Measurements from ENCODE around the gene PRKAG2.
A peak's percentile ranks its signal among the peaks of the same experiment; 100 is the strongest.

Gene PRKAG2

DNA sequence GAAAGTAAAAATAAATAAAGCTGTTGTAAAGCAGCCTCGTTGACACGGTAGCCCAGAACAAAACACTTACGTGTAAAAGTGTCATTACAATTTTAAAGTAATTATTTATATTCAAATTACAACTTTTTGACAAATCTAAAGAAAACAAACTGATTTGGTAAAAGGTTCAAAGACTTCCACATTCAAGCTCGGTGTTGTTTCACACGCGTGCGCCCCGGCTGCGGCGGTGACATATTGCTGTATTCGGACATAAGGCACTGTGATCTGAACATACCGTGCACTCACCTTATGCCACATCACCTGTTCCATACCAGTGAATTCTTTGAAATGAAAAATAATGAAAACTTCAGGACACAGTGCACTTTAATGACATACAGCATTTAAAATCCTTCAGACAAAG, 320.3 kb downstream of the PRKAG2 start:
- peaks cover 14% of the 10 kb centered on the region for H3K4me1 ChIP-seq (ENCODE audit: control insufficient read depth, insufficient read depth, low read length)
- H3K27me3 ChIP-seq (ENCODE audit: control insufficient read depth in 1 of 2, insufficient read depth in 2 of 2, low read length in 2 of 2) = no peaks in the 10 kb centered on the region
- H3K27ac ChIP-seq (ENCODE audit: low read length) = no peak overlapping the region
- no peaks in the 10 kb centered on the region for H3K9me3 ChIP-seq (ENCODE audit: control insufficient read depth in 2 of 2, low read length in 2 of 2)
- no peak overlapping the region for H3K9ac ChIP-seq (ENCODE audit: low read length in 2 of 2)
- peaks cover 35 to 36% of the 10 kb centered on the region in 2 donors for H3K36me3 ChIP-seq (ENCODE audit: control insufficient read depth in 2 of 2, insufficient read depth in 2 of 2, low read length in 2 of 2)
- no peak overlapping the region for H3K4me3 ChIP-seq (ENCODE audit: low read length in 2 of 2)

DNA sequence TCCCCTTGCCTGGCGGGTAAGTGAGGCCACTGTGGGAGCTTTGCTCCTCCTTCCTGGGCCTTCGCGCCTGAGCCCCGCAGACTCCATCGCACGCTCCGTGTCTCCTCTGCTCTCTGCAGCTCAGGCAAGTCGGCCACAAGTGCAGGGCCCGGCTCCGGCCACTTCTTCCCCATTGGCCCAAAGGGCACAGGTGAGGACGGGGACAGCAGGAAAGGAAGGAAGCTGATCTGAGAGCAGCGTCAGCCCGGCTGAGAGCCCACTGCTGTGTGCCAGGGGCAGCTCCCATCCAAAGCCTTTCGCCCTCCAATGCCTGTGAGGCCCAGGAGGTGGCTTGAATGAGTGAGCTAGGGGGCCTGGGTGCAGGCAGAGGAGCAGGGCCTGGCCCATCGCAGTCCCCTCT, 323.6 kb downstream of the PRKAG2 start:
- no peak overlapping the region for H3K4me3 ChIP-seq (ENCODE audit: low read length in 2 of 2)
- no peaks in the 10 kb centered on the region for H3K9me3 ChIP-seq (ENCODE audit: control insufficient read depth in 2 of 2, low read length in 2 of 2)
- H3K9ac ChIP-seq (ENCODE audit: low read length in 2 of 2) = no peak overlapping the region
- peaks cover 15% of the 10 kb centered on the region for H3K4me1 ChIP-seq (ENCODE audit: control insufficient read depth, insufficient read depth, low read length)
- H3K27ac ChIP-seq (ENCODE audit: low read length) = peak overlapping the region; percentile 85
- H3K36me3 ChIP-seq (ENCODE audit: control insufficient read depth in 2 of 2, insufficient read depth in 2 of 2, low read length in 2 of 2) = peaks cover 11 to 16% of the 10 kb centered on the region in 2 donors
- no peaks in the 10 kb centered on the region for H3K27me3 ChIP-seq (ENCODE audit: control insufficient read depth in 1 of 2, insufficient read depth in 2 of 2, low read length in 2 of 2)

DNA sequence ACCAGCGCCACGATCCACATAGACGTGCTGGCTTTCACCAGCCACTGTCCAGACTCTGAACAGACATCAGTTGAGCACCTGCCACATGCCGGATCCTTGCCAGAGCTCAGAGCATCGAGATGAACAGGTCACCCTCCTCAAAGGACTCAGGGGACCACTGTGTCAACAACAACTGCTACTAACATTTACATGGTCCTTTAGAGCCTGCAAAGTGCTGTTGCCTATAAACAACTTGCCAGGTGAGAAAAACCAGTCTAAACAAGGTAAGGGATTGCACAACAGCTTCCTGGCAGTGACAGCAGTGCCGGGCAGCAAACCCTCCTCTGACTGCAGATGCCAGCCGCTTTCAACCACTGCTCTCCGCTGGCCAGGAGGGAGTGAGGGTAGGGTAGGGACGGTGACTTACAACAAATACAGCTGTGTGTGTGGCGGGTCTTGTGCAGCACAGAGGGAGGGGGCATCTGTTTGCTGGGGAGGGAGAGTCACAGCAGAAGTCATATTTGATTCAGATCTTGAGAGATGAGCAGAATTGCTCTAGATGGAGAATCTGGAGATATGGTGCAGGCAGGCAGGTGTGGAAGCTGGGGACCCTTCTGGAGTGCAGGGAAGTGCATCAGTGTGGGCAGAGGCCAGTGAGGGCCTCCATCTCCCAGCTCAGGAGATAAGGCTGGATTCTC, 324.4 kb downstream of the PRKAG2 start:
- Histone ChIP-seq H3K36me3 (ENCODE audit: control insufficient read depth in 2 of 2, insufficient read depth in 2 of 2, low read length in 2 of 2) (peaks cover 6 to 11% of the 10 kb centered on the region in 2 donors), H3K9ac (ENCODE audit: low read length in 2 of 2) (peak overlapping the region in 1 of 2 donors; percentile 21), H3K4me3 (ENCODE audit: low read length in 2 of 2) (peak overlapping the region in 1 of 2 donors; percentile 15), H3K27ac (ENCODE audit: low read length) (peak overlapping the region; percentile 85), H3K9me3 (ENCODE audit: control insufficient read depth in 2 of 2, low read length in 2 of 2) (no peaks in the 10 kb centered on the region), H3K4me1 (ENCODE audit: control insufficient read depth, insufficient read depth, low read length) (peaks cover 15% of the 10 kb centered on the region), H3K27me3 (ENCODE audit: control insufficient read depth in 1 of 2, insufficient read depth in 2 of 2, low read length in 2 of 2) (no peaks in the 10 kb centered on the region)

DNA sequence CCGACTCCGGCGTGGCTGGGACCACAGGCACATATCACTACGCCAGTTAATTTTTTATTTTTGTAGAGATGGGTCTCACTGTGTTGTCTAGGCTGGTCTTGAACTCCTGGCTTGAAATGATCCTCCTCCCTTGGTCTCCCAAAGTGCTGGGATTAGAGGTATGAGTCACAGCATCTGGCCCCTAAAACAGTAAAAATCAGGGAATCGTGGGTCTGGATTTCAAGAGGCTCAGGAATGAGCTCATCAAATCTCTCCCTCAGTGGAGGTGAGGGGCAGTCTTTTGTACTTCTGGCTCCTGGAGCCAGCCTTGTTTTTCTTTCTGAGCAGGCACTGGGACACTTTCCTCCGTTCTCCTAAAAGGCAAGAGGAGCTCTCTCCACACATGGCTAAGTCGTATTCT, 325.1 kb downstream of the PRKAG2 start:
- peak overlapping the region in 1 of 2 donors; percentile 42 for H3K9ac ChIP-seq (ENCODE audit: low read length in 2 of 2)
- peaks cover 15% of the 10 kb centered on the region for H3K4me1 ChIP-seq (ENCODE audit: control insufficient read depth, insufficient read depth, low read length)
- peaks cover 3 to 6% of the 10 kb centered on the region in 2 donors for H3K36me3 ChIP-seq (ENCODE audit: control insufficient read depth in 2 of 2, insufficient read depth in 2 of 2, low read length in 2 of 2)
- no peaks in the 10 kb centered on the region for H3K9me3 ChIP-seq (ENCODE audit: control insufficient read depth in 2 of 2, low read length in 2 of 2)
- H3K4me3 ChIP-seq (ENCODE audit: low read length in 2 of 2) = peak overlapping the region in 1 of 2 donors; percentile 15
- no peaks in the 10 kb centered on the region for H3K27me3 ChIP-seq (ENCODE audit: control insufficient read depth in 1 of 2, insufficient read depth in 2 of 2, low read length in 2 of 2)
- peak overlapping the region; percentile 85 for H3K27ac ChIP-seq (ENCODE audit: low read length)

DNA sequence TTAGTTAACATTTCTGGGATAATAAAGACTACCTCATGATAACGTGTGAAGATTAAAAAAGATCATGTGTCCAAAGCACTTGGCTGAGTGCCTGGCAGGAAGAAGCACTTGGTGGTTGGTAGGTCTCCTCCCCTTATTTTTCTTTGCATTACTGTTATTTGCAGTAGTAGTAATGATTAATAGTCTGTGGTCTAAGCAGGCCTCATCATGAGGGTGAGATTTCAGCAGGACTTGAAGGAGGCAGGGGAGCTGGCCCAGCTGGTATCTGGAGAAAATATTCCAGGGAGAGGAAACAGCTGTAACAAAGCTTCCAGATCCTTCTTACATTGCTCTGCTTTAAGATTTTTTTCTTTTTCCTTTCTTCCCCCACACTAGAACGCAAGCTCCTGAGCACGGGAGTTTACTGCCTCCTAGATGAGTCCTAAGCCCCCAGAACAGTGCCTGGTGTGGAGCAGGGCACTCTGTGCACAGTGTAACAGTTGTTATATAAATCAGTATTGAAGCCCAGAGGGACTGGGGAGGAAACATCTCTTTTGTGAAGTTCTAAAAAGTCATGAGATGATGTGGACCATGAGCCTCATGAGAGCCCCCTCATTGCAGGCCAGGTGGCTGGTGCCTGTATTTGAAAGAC, 326.1 kb downstream of the PRKAG2 start:
- no peak overlapping the region for H3K4me3 ChIP-seq (ENCODE audit: low read length in 2 of 2)
- H3K9ac ChIP-seq (ENCODE audit: low read length in 2 of 2) = no peak overlapping the region
- H3K9me3 ChIP-seq (ENCODE audit: control insufficient read depth in 2 of 2, low read length in 2 of 2) = no peaks in the 10 kb centered on the region
- no peak overlapping the region for H3K27ac ChIP-seq (ENCODE audit: low read length)
- H3K4me1 ChIP-seq (ENCODE audit: control insufficient read depth, insufficient read depth, low read length) = peaks cover 15% of the 10 kb centered on the region
- no peaks in the 10 kb centered on the region for H3K27me3 ChIP-seq (ENCODE audit: control insufficient read depth in 1 of 2, insufficient read depth in 2 of 2, low read length in 2 of 2)
- H3K36me3 ChIP-seq (ENCODE audit: control insufficient read depth in 2 of 2, insufficient read depth in 2 of 2, low read length in 2 of 2) = no peaks in the 10 kb centered on the region

DNA sequence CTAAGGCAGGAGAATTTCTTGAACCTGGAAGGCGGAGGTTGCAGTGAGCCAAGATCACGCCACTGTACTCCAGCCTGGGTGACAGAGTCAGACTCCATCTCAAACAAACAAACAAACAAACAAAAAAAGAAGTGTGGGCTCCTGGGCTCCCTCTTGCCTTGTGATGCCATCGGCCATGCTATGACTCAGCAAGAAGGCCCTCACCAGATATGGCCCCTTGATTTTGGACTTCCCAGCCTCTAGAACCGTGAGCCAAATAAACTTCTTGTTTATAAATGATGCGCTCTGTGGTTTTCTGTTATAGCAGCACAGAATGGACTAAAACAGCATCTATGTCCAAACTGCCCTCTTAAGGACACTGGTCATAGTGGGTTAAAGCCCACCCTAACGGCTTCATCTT, 327.3 kb downstream of the PRKAG2 start:
- Histone ChIP-seq H3K36me3 (ENCODE audit: control insufficient read depth in 2 of 2, insufficient read depth in 2 of 2, low read length in 2 of 2) (no peaks in the 10 kb centered on the region), H3K9ac (ENCODE audit: low read length in 2 of 2) (no peak overlapping the region), H3K4me1 (ENCODE audit: control insufficient read depth, insufficient read depth, low read length) (peaks cover 15% of the 10 kb centered on the region), H3K9me3 (ENCODE audit: control insufficient read depth in 2 of 2, low read length in 2 of 2) (no peaks in the 10 kb centered on the region), H3K27ac (ENCODE audit: low read length) (no peak overlapping the region), H3K27me3 (ENCODE audit: control insufficient read depth in 1 of 2, insufficient read depth in 2 of 2, low read length in 2 of 2) (no peaks in the 10 kb centered on the region), H3K4me3 (ENCODE audit: low read length in 2 of 2) (no peak overlapping the region)

DNA sequence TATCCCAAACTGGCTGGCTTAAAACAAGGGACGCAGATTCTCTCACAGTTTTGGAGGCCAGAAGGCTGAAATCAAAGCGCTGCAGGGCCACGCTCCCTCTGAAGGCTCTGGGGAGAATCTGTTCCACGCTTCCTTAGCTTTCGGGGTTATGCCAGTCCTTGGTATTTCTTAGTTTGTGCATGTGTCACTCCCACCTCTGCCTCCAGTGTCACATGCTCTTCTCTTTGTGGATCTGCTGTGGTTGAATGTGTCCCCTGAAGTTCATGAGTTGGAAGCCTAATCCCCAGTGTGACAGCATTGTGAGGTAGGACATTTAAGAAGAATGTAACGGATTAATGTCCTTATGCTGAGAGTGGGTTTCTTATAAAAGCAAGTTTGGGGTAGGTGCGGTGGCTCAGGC, 327.8 kb downstream of the PRKAG2 start:
- no peaks in the 10 kb centered on the region for H3K9me3 ChIP-seq (ENCODE audit: control insufficient read depth in 2 of 2, low read length in 2 of 2)
- peaks cover 15% of the 10 kb centered on the region for H3K4me1 ChIP-seq (ENCODE audit: control insufficient read depth, insufficient read depth, low read length)
- no peaks in the 10 kb centered on the region for H3K36me3 ChIP-seq (ENCODE audit: control insufficient read depth in 2 of 2, insufficient read depth in 2 of 2, low read length in 2 of 2)
- H3K9ac ChIP-seq (ENCODE audit: low read length in 2 of 2) = no peak overlapping the region
- H3K4me3 ChIP-seq (ENCODE audit: low read length in 2 of 2) = no peak overlapping the region
- no peak overlapping the region for H3K27ac ChIP-seq (ENCODE audit: low read length)
- H3K27me3 ChIP-seq (ENCODE audit: control insufficient read depth in 1 of 2, insufficient read depth in 2 of 2, low read length in 2 of 2) = no peaks in the 10 kb centered on the region

DNA sequence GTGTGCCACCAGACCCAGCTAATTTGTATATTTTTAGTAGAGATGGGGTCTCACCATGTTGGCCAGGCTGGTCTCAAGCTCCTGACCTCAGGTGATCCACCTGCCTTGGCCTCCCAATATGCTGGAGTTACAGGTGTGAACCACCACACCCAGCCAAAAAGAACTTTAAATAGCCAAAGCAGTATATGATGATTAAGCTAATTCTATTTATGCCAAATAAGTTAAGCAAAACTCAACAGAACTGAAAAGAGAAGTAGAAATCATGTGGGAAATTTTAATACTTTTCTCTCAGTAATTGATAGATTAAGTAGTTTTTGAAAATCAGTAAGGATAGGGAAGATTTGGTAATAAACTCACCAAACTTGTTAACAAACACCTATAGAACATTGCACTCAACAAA, 332.7 kb downstream of the PRKAG2 start:
- Histone ChIP-seq H3K9ac (ENCODE audit: low read length in 2 of 2) (no peak overlapping the region), H3K4me1 (ENCODE audit: control insufficient read depth, insufficient read depth, low read length) (peaks cover 13% of the 10 kb centered on the region), H3K4me3 (ENCODE audit: low read length in 2 of 2) (no peak overlapping the region), H3K9me3 (ENCODE audit: control insufficient read depth in 2 of 2, low read length in 2 of 2) (no peaks in the 10 kb centered on the region), H3K27ac (ENCODE audit: low read length) (no peak overlapping the region), H3K27me3 (ENCODE audit: control insufficient read depth in 1 of 2, insufficient read depth in 2 of 2, low read length in 2 of 2) (no peaks in the 10 kb centered on the region), H3K36me3 (ENCODE audit: control insufficient read depth in 2 of 2, insufficient read depth in 2 of 2, low read length in 2 of 2) (no peaks in the 10 kb centered on the region)

DNA sequence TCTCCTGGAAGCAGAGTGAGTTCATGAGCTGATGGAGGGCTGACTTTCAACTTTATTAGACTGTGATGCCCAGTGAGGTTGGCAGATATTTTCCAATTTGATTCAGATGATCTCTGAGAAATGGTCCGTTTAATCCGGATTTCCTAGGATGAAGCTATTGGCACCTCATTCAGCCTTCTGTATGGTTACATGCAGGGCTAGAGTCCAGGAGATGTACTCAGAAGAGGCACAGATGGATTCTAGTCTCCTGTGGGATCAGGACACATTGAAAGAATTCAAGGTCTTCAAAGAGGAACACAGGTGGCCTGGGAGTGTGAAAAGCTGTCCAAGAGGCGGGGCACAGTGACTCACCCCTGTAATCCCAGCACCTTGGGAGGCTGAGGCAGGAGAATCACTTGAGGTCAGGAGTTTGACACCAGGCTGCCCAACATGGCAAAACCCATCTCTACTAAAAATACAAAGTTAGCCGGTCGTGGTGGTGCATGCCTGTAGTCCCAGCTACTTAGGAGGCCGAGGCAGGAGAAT, 334.2 kb downstream of the PRKAG2 start:
- H3K27ac ChIP-seq (ENCODE audit: low read length) = no peak overlapping the region
- H3K9me3 ChIP-seq (ENCODE audit: control insufficient read depth in 2 of 2, low read length in 2 of 2) = no peaks in the 10 kb centered on the region
- no peaks in the 10 kb centered on the region for H3K27me3 ChIP-seq (ENCODE audit: control insufficient read depth in 1 of 2, insufficient read depth in 2 of 2, low read length in 2 of 2)
- H3K4me1 ChIP-seq (ENCODE audit: control insufficient read depth, insufficient read depth, low read length) = peaks cover 26% of the 10 kb centered on the region
- H3K36me3 ChIP-seq (ENCODE audit: control insufficient read depth in 2 of 2, insufficient read depth in 2 of 2, low read length in 2 of 2) = no peaks in the 10 kb centered on the region
- H3K4me3 ChIP-seq (ENCODE audit: low read length in 2 of 2) = no peak overlapping the region
- H3K9ac ChIP-seq (ENCODE audit: low read length in 2 of 2) = no peak overlapping the region

DNA sequence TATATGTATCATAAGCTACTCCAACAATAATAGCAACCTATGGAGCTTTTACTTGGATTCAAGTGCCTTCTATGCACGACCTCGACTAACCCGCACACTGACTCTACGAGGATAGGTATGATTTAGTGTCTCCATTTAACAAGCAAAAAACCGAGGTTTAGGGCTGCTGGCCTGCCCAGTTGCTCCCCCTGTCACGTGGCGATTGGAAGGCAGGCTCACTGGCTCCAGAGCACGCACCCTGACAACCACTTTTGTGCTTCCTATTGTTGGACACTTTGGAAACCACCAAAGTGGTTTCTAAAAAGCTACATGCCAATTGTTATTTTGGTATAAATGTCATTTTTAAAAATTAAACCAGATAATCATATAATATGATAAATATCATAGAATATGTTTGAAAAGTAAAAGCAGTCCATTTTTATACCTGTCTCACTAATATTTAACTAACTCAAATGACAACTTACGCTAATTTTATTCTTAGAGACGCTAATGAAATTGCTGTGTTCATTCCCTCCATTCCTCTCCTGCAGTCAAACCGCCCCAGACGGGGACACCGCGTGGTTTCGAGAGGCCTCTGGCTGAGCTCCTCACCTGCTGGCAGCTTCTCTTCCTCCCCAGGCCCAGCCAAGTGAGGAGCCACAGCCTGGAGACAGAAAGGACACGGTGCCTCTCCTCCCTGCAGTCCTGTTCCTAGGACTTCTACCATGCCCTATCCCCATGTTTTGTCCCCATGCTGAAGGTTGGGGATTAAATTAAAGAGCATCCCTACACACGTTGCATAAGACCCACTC, 335.0 kb downstream of the PRKAG2 start:
- Histone ChIP-seq H3K36me3 (ENCODE audit: control insufficient read depth in 2 of 2, insufficient read depth in 2 of 2, low read length in 2 of 2) (no peaks in the 10 kb centered on the region), H3K9me3 (ENCODE audit: control insufficient read depth in 2 of 2, low read length in 2 of 2) (no peaks in the 10 kb centered on the region), H3K9ac (ENCODE audit: low read length in 2 of 2) (no peak overlapping the region), H3K4me3 (ENCODE audit: low read length in 2 of 2) (no peak overlapping the region), H3K27ac (ENCODE audit: low read length) (no peak overlapping the region), H3K27me3 (ENCODE audit: control insufficient read depth in 1 of 2, insufficient read depth in 2 of 2, low read length in 2 of 2) (no peaks in the 10 kb centered on the region), H3K4me1 (ENCODE audit: control insufficient read depth, insufficient read depth, low read length) (peaks cover 31% of the 10 kb centered on the region)

Data from stomach smooth muscle (tissue), 2 donors.